GM12865 (cell line): ENCODE measurements around the gene NCAM1.

Experiments used
- DNase-seq: peaks from one replicate; pipeline ENCODE4 v3.0.0; 2010; ENCODE audit warnings: low read depth
- H3K4me3 ChIP-seq: 2 replicates; pipeline ENCODE4 v1.5.1; 2011; ENCODE audit warnings: mild to moderate bottlenecking, low read depth, low read length, control low read depth
- TF ChIP-seq, protein P1 (sequence below): IDR thresholded peaks from 2 replicates; pipeline ENCODE4 v1.5.1; 2011; ENCODE audit warnings: low read length, control low read depth, low read depth, inconsistent platforms; ENCODE audit not compliant: insufficient read depth; ENCODE audit errors: missing control alignments

NCAM1 gene

GRCh38 chr11:113222241-113222640 lies 261.0 kb downstream of the NCAM1 start:
- DNase-seq: no peak
- no peak overlapping the region for H3K4me3 ChIP-seq
- TF ChIP-seq, protein P1, sequence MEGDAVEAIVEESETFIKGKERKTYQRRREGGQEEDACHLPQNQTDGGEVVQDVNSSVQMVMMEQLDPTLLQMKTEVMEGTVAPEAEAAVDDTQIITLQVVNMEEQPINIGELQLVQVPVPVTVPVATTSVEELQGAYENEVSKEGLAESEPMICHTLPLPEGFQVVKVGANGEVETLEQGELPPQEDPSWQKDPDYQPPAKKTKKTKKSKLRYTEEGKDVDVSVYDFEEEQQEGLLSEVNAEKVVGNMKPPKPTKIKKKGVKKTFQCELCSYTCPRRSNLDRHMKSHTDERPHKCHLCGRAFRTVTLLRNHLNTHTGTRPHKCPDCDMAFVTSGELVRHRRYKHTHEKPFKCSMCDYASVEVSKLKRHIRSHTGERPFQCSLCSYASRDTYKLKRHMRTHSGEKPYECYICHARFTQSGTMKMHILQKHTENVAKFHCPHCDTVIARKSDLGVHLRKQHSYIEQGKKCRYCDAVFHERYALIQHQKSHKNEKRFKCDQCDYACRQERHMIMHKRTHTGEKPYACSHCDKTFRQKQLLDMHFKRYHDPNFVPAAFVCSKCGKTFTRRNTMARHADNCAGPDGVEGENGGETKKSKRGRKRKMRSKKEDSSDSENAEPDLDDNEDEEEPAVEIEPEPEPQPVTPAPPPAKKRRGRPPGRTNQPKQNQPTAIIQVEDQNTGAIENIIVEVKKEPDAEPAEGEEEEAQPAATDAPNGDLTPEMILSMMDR: no peak

DNA sequence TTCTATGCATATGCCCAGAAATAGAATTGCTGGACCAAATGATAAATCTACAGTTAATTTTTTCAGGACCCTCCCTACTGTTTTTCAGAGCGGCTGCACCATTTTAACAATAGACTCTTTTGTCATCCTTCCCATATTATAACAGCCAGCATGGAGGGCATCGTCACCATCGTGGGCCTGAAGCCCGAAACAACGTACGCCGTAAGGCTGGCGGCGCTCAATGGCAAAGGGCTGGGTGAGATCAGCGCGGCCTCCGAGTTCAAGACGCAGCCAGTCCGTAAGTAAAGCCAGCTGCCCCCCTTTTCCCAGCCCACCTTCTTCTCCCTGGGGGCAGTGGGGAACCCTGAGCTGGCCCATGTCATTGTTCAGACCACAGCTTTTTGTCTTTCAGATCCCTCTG lies 273.7 kb downstream of the NCAM1 start:
- H3K4me3 ChIP-seq: no peak overlapping the region
- TF ChIP-seq, protein P1: no peak
- DNase-seq: no peak

GRCh38 chr11:113237261-113237660 lies 276.0 kb downstream of the NCAM1 start:
- TF ChIP-seq, protein P1: no peak
- DNase-seq: no peak
- no peak overlapping the region for H3K4me3 ChIP-seq

GRCh38 chr11:113238721-113239120 lies 277.5 kb downstream of the NCAM1 start:
- no peak for DNase-seq
- TF ChIP-seq, protein P1: no peak
- no peak overlapping the region for H3K4me3 ChIP-seq

DNA sequence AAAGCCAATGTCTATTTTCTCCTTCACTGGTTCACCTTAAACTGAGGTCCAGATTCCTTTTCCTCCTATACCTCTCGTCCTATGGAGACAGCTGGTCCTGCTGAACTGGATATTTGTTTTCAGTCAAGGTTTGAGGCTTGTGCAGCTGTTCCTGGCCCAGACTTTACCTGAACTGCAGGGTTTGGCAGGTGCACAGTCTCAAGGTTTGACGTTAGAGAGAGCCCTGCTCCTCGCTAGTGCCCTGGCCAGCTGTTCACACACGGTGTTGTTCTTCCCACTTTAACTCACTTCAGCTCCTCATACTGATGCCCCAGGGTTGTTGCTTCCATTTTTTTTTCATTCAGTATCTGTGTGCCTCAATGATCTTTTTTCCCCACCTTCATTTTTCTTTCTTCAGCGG lies 279.2 kb downstream of the NCAM1 start:
- DNase-seq: no peak
- TF ChIP-seq, protein P1: no peak
- no peak overlapping the region for H3K4me3 ChIP-seq

GRCh38 chr11:113240790-113241635 lies 279.8 kb downstream of the NCAM1 start:
- TF ChIP-seq, protein P1: no peak
- H3K4me3 ChIP-seq: no peak overlapping the region
- no peak for DNase-seq

DNA sequence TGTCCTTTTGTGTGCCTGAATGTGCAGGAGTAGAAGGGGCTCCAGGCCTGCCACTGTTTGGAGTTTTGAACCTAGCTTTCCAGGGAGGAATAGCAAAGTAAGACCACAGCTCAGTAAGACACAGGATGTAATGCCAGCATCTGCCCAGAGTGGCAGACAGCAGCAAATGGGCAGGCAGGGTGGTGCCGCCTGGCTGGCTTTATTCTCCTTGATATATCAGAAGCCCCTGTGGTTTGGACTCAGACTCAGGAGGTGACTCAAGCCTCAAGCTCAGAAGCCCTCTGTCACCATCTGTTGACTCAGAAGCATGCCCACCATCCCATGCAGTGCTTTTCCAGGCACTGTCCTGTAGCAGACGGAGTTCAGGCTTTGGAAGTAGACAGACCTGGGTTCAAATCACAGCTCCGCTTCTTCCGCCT lies 280.4 kb downstream of the NCAM1 start:
- no peak for DNase-seq
- TF ChIP-seq, protein P1: no peak
- no peak overlapping the region for H3K4me3 ChIP-seq
